Tibial nerve (tissue), 4 donors: Measurements from ENCODE around the gene TANC1.

Source experiments
- EP300 ChIP-seq, 2 donors: sonication (generic); formaldehyde crosslinking; IDR thresholded peaks; one replicate each; pipeline ENCODE4 v1.6.1; 2017; ENCODE audit warnings: antibody characterized with exemption in 2 of 2, mild to moderate bottlenecking in 1 of 2
- POLR2A ChIP-seq, 2 donors: fragments of 450-650 bp; IDR thresholded peaks; one replicate each; pipeline ENCODE4 v1.6.1; 2017; ENCODE audit warnings: antibody characterized with exemption in 2 of 2, mild to moderate bottlenecking in 2 of 2, moderate library complexity in 2 of 2
- TF ChIP-seq, protein P1 (sequence below), 5 experiments: fragments of 200-600 bp in 3 of 5; fragments of 450-650 bp in 2 of 5; sonication (generic) in 3 of 5; IDR thresholded peaks; one replicate each; pipeline ENCODE4 v1.5.1; 2016 to 2019; ENCODE audit warnings: antibody characterized with exemption in 5 of 5, mild to moderate bottlenecking in 3 of 5, moderate library complexity in 2 of 5

DNA sequence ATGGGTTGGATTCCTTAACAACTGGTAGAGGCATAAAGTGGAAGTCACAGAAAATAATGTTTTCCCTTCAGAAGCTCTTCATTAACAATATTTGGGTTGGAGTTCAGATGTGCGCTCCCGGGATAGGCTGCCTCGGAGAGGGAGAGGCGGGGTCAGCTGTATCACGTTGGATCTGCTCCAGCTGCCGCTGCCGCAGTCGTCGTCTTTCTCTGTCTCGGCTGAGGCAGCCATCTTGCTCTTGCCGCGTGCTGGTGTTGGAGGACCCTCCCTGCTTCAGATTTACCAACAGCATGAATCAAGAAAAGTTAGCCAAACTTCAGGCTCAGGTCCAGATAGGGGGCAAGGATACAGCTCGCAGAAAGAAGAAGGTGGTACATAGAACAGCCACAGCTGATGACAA is 35.1 kb downstream of the TANC1 start:
- TF ChIP-seq, protein P1, sequence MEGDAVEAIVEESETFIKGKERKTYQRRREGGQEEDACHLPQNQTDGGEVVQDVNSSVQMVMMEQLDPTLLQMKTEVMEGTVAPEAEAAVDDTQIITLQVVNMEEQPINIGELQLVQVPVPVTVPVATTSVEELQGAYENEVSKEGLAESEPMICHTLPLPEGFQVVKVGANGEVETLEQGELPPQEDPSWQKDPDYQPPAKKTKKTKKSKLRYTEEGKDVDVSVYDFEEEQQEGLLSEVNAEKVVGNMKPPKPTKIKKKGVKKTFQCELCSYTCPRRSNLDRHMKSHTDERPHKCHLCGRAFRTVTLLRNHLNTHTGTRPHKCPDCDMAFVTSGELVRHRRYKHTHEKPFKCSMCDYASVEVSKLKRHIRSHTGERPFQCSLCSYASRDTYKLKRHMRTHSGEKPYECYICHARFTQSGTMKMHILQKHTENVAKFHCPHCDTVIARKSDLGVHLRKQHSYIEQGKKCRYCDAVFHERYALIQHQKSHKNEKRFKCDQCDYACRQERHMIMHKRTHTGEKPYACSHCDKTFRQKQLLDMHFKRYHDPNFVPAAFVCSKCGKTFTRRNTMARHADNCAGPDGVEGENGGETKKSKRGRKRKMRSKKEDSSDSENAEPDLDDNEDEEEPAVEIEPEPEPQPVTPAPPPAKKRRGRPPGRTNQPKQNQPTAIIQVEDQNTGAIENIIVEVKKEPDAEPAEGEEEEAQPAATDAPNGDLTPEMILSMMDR (IDR thresholded peaks at IDR 0.05): no peak
- TF ChIP-seq POLR2A (IDR thresholded peaks at IDR 0.05) (no peak), EP300 (IDR thresholded peaks at IDR 0.05) (no peak)
